Aorta (tissue), 5 donors: ENCODE results near the gene PML. TPM values are rescaled to one million over a fixed set of nuclear protein-coding genes. Genes with fewer than 3 reads are reported as not detected.
"Not testable (repeated sequence)": the region's sequence is repeated elsewhere in the genome, so short reads cannot be mapped to it uniquely, and the experiment has no call there.

Experiments
- ATAC-seq: fragments of 200-7000 bp; cut with Tn5 transposase; one replicate; pipeline ENCODE4 v1.9.1; 2022; ENCODE audit warnings: moderate library complexity; ENCODE audit not compliant: low FRiP score
- DNase-seq, 2 donors: peaks; one replicate each; pipeline ENCODE4 v3.0.0-alpha.2; 2020
- H3K27ac ChIP-seq, 2 donors: one replicate each; pipeline ENCODE4 v1.5.1; 2013; ENCODE audit warnings: low read length in 2 of 2, mild to moderate bottlenecking in 2 of 2, moderate library complexity in 2 of 2, control low read depth in 1 of 2, inconsistent platforms in 1 of 2, low read depth in 1 of 2
- H3K27me3 ChIP-seq, 2 donors: one replicate each; pipeline ENCODE4 v1.6.1; 2013; ENCODE audit warnings: control low read depth in 1 of 2, low read length in 1 of 2, mild to moderate bottlenecking in 1 of 2, moderate library complexity in 1 of 2; ENCODE audit not compliant: insufficient read depth in 2 of 2, control insufficient read depth in 1 of 2
- H3K36me3 ChIP-seq, 2 donors: one replicate each; pipeline ENCODE4 v1.6.1; 2013; ENCODE audit warnings: control low read depth in 1 of 2, low read length in 1 of 2, mild to moderate bottlenecking in 1 of 2; ENCODE audit not compliant: insufficient read depth in 2 of 2, control insufficient read depth in 1 of 2
- H3K4me1 ChIP-seq, 2 donors: one replicate each; pipeline ENCODE4 v1.6.1; 2013; ENCODE audit warnings: low read length in 2 of 2, control low read depth in 1 of 2, mild to moderate bottlenecking in 1 of 2, moderate library complexity in 1 of 2; ENCODE audit not compliant: insufficient read depth in 2 of 2, control insufficient read depth in 1 of 2
- H3K4me3 ChIP-seq, 2 donors: one replicate each; pipeline ENCODE4 v1.5.1; 2013; ENCODE audit warnings: low read length in 2 of 2, control low read depth in 1 of 2, mild to moderate bottlenecking in 1 of 2
- H3K9me3 ChIP-seq: one replicate; pipeline ENCODE4 v1.6.1; 2013; ENCODE audit warnings: mild to moderate bottlenecking, low read length; ENCODE audit not compliant: control insufficient read depth
- WGBS, 2 donors: extraction: QIAGEN DNeasy Blood & Tissue Kit; methylation state at CpG; one replicate each; pipeline ENCODE4 v1.1.7; 2013; 5-methylcytosine and 5-hydroxymethylcytosine counted together
- intact Hi-C, 2 donors: fragments of 100-400 bp; cut with DNase I; formaldehyde crosslinking; loops; one replicate each; pipeline versions ENCODE4 v1.14.2 to v1.15.0; 2022
- polyA plus RNA-seq, 2 donors: library from polyadenylated mRNA; stranded (reverse); fragments of 200-250 nt; gene quantifications; one replicate each; pipeline ENCODE4 v1.2.3, GENCODE V29; 2013
- total RNA-seq, 2 donors: library from RNA; stranded (reverse); fragmentation: NEBNext Ultra II Directional; extraction: Animal tissue kit (Norgen Biotek cat#: 25700); gene quantifications; one replicate each; pipeline ENCODE4 v1.2.1, GENCODE V29; 2021
- donor health status: healthy with polysubstance abuse.
- donor health status: Bipolar disorder and iron deficiency.
- donor health status: DM: no; HTN: no; CAD: no.
- donor health status: DM: no; HTN: no; CAD: no.
- donor health status: DM: yes; HTN: yes; CAD: no.

The PML gene
- total and polyA plus RNA-seq, 4 donors = 8.6 to 91.9 (median 59.1) TPM

GRCh38 chr15:74050556-74051234 is 56.2 kb downstream of the PML start:
- H3K9me3 ChIP-seq = no peaks in the 10 kb centered on the region
- no peak overlapping the region for H3K4me3 ChIP-seq
- peak overlapping the region; percentile 78 to 99 for H3K27ac ChIP-seq
- ATAC-seq (peak; percentile 44), DNase-seq (peak in 1 of 2 donors; percentile 46)
- intact Hi-C loops = loop anchor here in 1 of 2 donors (5.0 kb wide), 1 partner anchor 267 kb away; no protein-coding TSS in a partner anchor
- no peaks in the 10 kb centered on the region for H3K27me3 ChIP-seq
- no peaks in the 10 kb centered on the region for H3K36me3 ChIP-seq
- H3K4me1 ChIP-seq = peaks cover 0 to 2% of the 10 kb centered on the region in 2 donors
- WGBS, 2 donors = 49 to 57% methylated on average over 8 of the region's 8 CpGs

GRCh38 chr15:74052271-74053260 is 58.0 kb downstream of the PML start:
- not testable (repeated sequence) for H3K36me3 ChIP-seq, ATAC-seq, H3K27me3 ChIP-seq, H3K9me3 ChIP-seq, H3K4me1 ChIP-seq, H3K4me3 ChIP-seq
- intact Hi-C loops = loop anchor here (2.0 to 5.0 kb wide), 2 partner anchors 74 to 265 kb away; no protein-coding TSS in a partner anchor
- 89 to 90% methylated on average over 37 to 42 of the region's 42 CpGs for WGBS, 2 donors
- DNase-seq = peak; percentile 45 to 73
- peak overlapping the region; percentile 57 to 80 for H3K27ac ChIP-seq

GRCh38 chr15:74053517-74053916 is 59.0 kb downstream of the PML start:
- Histone ChIP-seq H3K4me3 (no peak overlapping the region), H3K27ac (peak overlapping the region in 1 of 2 donors; percentile 90), H3K9me3 (no peaks in the 10 kb centered on the region), H3K27me3 (no peaks in the 10 kb centered on the region), H3K4me1 (peaks cover 0 to 2% of the 10 kb centered on the region in 2 donors), H3K36me3 (no peaks in the 10 kb centered on the region)
- intact Hi-C loops = loop anchor here (2.0 to 5.0 kb wide), 2 partner anchors 73 to 264 kb away; no protein-coding TSS in a partner anchor
- 74 to 77% methylated on average over 15 of the region's 15 CpGs for WGBS, 2 donors
- peak; percentile 37 to 52 for DNase-seq
- no peak for ATAC-seq

- Histone ChIP-seq H3K4me1 (peaks cover 0 to 2% of the 10 kb centered on the region in 2 donors), H3K4me3 (no peak overlapping the region), H3K36me3 (no peaks in the 10 kb centered on the region), H3K27me3 (no peaks in the 10 kb centered on the region), H3K27ac (no peak overlapping the region), H3K9me3 (no peaks in the 10 kb centered on the region)
- intact Hi-C loops = loop anchor here (2.0 to 5.0 kb wide), 3 partner anchors 73 to 267 kb away; no protein-coding TSS in a partner anchor
- 2 to 3% methylated on average over 17 of the region's 17 CpGs for WGBS, 2 donors
- DNase-seq = peak; percentile 87 to 91
- peak; percentile 86 for ATAC-seq
Measured at GRCh38 chr15:74053941-74054529, 59.5 kb downstream of the PML start.

GRCh38 chr15:74055804-74056203 is 61.3 kb downstream of the PML start:
- no peak overlapping the region for H3K4me3 ChIP-seq

GRCh38 chr15:74056330-74056729 is 61.8 kb downstream of the PML start:
- WGBS, 2 donors = 96% methylated on average over 5 of the region's 5 CpGs
- H3K36me3 ChIP-seq, H3K4me3 ChIP-seq, H3K27me3 ChIP-seq, H3K4me1 ChIP-seq, H3K27ac ChIP-seq, H3K9me3 ChIP-seq, DNase-seq, ATAC-seq: not testable (repeated sequence)
- intact Hi-C loops = loop anchor here in 1 of 2 donors (5.0 kb wide), 1 partner anchor 71 kb away; no protein-coding TSS in a partner anchor

More at GRCh38 chr15:74055804-74056203, 61.3 kb downstream of the PML start:
- Histone ChIP-seq H3K36me3 (no peaks in the 10 kb centered on the region), H3K9me3 (no peaks in the 10 kb centered on the region), H3K4me1 (peaks cover 0 to 2% of the 10 kb centered on the region in 2 donors), H3K27me3 (no peaks in the 10 kb centered on the region), H3K27ac (no peak overlapping the region)
- no peak for ATAC-seq
- DNase-seq = no peak
- intact Hi-C loops = loop anchor here (2.0 to 5.0 kb wide), 2 partner anchors 71 to 265 kb away; no protein-coding TSS in a partner anchor
- 91 to 96% methylated on average over 2 of the region's 2 CpGs for WGBS, 2 donors

GRCh38 chr15:74059050-74059833 is 64.7 kb downstream of the PML start:
- intact Hi-C loops = loop anchor here in 1 of 2 donors (5.0 kb wide), 1 partner anchor 68 kb away; no protein-coding TSS in a partner anchor
- H3K27me3 ChIP-seq, H3K9me3 ChIP-seq, H3K27ac ChIP-seq, H3K36me3 ChIP-seq, ATAC-seq, H3K4me1 ChIP-seq, H3K4me3 ChIP-seq: not testable (repeated sequence)
- WGBS, 2 donors = 87 to 95% methylated on average over 6 of the region's 6 CpGs
- DNase-seq = peak in 1 of 2 donors; percentile 28
